GM23338 (cell line): ENCODE measurements around the gene LYSMD3. TPM values are rescaled to one million over a fixed set of nuclear protein-coding genes. Genes with fewer than 3 reads are reported as not detected.

Experiments used
- ATAC-seq: fragments of 200-7000 bp; cut with Tn5 transposase; 3 replicates; pipeline ENCODE4 v1.9.1; 2020
- DNase-seq: peaks from one replicate; pipeline ENCODE4 v3.0.0-alpha.2; 2015; ENCODE audit warnings: low spot score
- H2AFZ ChIP-seq: fragments of 200-600 bp; sonication (generic); 2 replicates; pipeline ENCODE4 v1.8.0; 2016; ENCODE audit warnings: antibody characterized with exemption, mild to moderate bottlenecking, moderate library complexity
- H3F3A ChIP-seq: fragments of 200-600 bp; sonication (generic); replicated peaks from 2 replicates; pipeline ENCODE4 v1.8.0; 2017; ENCODE audit warnings: antibody characterized with exemption, mixed run types, low read depth
- H3K27ac ChIP-seq: fragments of 200-600 bp; sonication (generic); 2 replicates; pipeline ENCODE4 v1.6.1; 2016; ENCODE audit warnings: low read depth
- H3K27me3 ChIP-seq: fragments of 200-600 bp; sonication (generic); 2 replicates; pipeline ENCODE4 v1.8.0; 2016; ENCODE audit warnings: mild to moderate bottlenecking, mixed run types, moderate library complexity; ENCODE audit not compliant: insufficient read depth
- H3K36me3 ChIP-seq: fragments of 200-600 bp; sonication (generic); 2 replicates; pipeline ENCODE4 v1.8.0; 2016; ENCODE audit warnings: mild to moderate bottlenecking; ENCODE audit not compliant: insufficient read depth
- H3K4me1 ChIP-seq: fragments of 200-600 bp; sonication (generic); 2 replicates; pipeline ENCODE4 v1.8.0; 2016; ENCODE audit warnings: mild to moderate bottlenecking, moderate library complexity; ENCODE audit not compliant: insufficient read depth
- H3K4me2 ChIP-seq: fragments of 200-600 bp; sonication (generic); 2 replicates; pipeline ENCODE4 v1.7.1; 2017; ENCODE audit warnings: mixed run types
- H3K4me3 ChIP-seq: fragments of 200-600 bp; sonication (generic); 2 replicates; pipeline ENCODE4 v1.6.1; 2016; ENCODE audit warnings: mixed run types
- H3K79me2 ChIP-seq: fragments of 200-600 bp; sonication (generic); replicated peaks from 2 replicates; pipeline ENCODE4 v1.8.0; 2017; ENCODE audit warnings: mild to moderate bottlenecking; ENCODE audit not compliant: insufficient read depth
- H3K9me2 ChIP-seq: fragments of 200-600 bp; sonication (generic); 2 replicates; pipeline ENCODE4 v1.8.0; 2017; ENCODE audit not compliant: insufficient read depth
- H4K20me1 ChIP-seq: fragments of 200-600 bp; sonication (generic); replicated peaks from 2 replicates; pipeline ENCODE4 v1.8.0; 2017; ENCODE audit warnings: mild to moderate bottlenecking; ENCODE audit not compliant: insufficient read depth
- H3K27ac Mint-ChIP-seq: 2 replicates; pipeline ENCODE4 v1.8.0; 2020; ENCODE audit warnings: inconsistent platforms, mild to moderate bottlenecking, moderate library complexity, mixed read lengths
- H3K27me3 Mint-ChIP-seq: 3 replicates; pipeline ENCODE4 v1.8.0; 2022; ENCODE audit warnings: low read depth, mild to moderate bottlenecking, moderate library complexity, mixed read lengths, inconsistent platforms; ENCODE audit not compliant: insufficient read depth, poor library complexity
- H3K36me3 Mint-ChIP-seq: 3 replicates; pipeline ENCODE4 v1.8.0; 2021; ENCODE audit warnings: low read depth, mild to moderate bottlenecking, inconsistent platforms, moderate library complexity, mixed read lengths
- H3K4me1 Mint-ChIP-seq: 3 replicates; pipeline ENCODE4 v1.8.0; 2020; ENCODE audit warnings: mild to moderate bottlenecking, inconsistent platforms, mixed read lengths
- H3K4me3 Mint-ChIP-seq: 3 replicates; pipeline ENCODE4 v1.8.0; 2021; ENCODE audit warnings: moderate library complexity, mild to moderate bottlenecking, inconsistent platforms, mixed read lengths
- H3K9me3 Mint-ChIP-seq: 3 replicates; pipeline ENCODE4 v1.8.0; 2020; ENCODE audit warnings: moderate library complexity, mild to moderate bottlenecking, inconsistent platforms, mixed read lengths
- CREB1 ChIP-seq: fragments of 250-450 bp; sonication (Bioruptor Pico); IDR thresholded peaks from 2 replicates; pipeline ENCODE4 v1.5.0; 2020; ENCODE audit warnings: low read depth, mild to moderate bottlenecking, moderate library complexity
- EZH2 ChIP-seq: fragments of 200-600 bp; sonication (generic); IDR thresholded peaks from one replicate; pipeline ENCODE4 v1.8.0; 2017; ENCODE audit warnings: antibody characterized with exemption, mild to moderate bottlenecking, low read depth; ENCODE audit not compliant: unreplicated experiment
- EZH2phosphoT487 ChIP-seq: fragments of 200-600 bp; sonication (generic); IDR thresholded peaks from one replicate; pipeline ENCODE4 v1.8.1; 2018; ENCODE audit warnings: antibody characterized with exemption; ENCODE audit not compliant: unreplicated experiment
- JUNB ChIP-seq: IDR thresholded peaks from one replicate; pipeline ENCODE4 v1.6.1; 2016; ENCODE audit warnings: antibody characterized with exemption; ENCODE audit not compliant: unreplicated experiment
- NANOG ChIP-seq: IDR thresholded peaks from 2 replicates; pipeline ENCODE4 v1.6.1; 2016; ENCODE audit warnings: antibody characterized with exemption, borderline replicate concordance
- POLR2AphosphoS5 ChIP-seq: IDR thresholded peaks from 2 replicates; pipeline ENCODE4 v1.6.1; 2016; ENCODE audit warnings: antibody characterized with exemption, low read depth
- STAT1 ChIP-seq: IDR thresholded peaks from one replicate; pipeline ENCODE4 v1.6.1; 2016; ENCODE audit warnings: antibody characterized with exemption; ENCODE audit not compliant: unreplicated experiment
- ZNF114 ChIP-seq: fragments of 250-450 bp; sonication (Bioruptor Pico); IDR thresholded peaks from 2 replicates; pipeline ENCODE4 v1.5.0; 2020; ENCODE audit warnings: mild to moderate bottlenecking, moderate library complexity
- ZNF331 ChIP-seq: fragments of 250-450 bp; sonication (Bioruptor Pico); IDR thresholded peaks from 2 replicates; pipeline ENCODE4 v1.5.0; 2020; ENCODE audit warnings: low read depth, mild to moderate bottlenecking, moderate library complexity
- ZNF462 ChIP-seq: fragments of 250-450 bp; sonication (Bioruptor Pico); IDR thresholded peaks from 2 replicates; pipeline ENCODE4 v1.5.0; 2020; ENCODE audit warnings: mild to moderate bottlenecking, moderate library complexity
- polyA plus RNA-seq: library from polyadenylated mRNA; unstranded; fragments of >200 nt; fragmentation: Nextera tagmentation; extraction: Ambion mirVana; gene quantifications from 2 replicates; pipeline ENCODE4 v1.2.1, GENCODE V29; 2016
- total RNA-seq: library from RNA; depleted of rRNA; stranded (reverse); fragments of >200 nt; shearing (Covaris generic); gene quantifications from 2 replicates; pipeline ENCODE4 v1.2.3, GENCODE V29; 2014
- TF ChIP-seq, protein P1 (sequence below), 2 experiments: fragments of 200-600 bp in 1 of 2; sonication (generic) in 1 of 2; conservative IDR thresholded peaks; 2 replicates each; pipeline versions ENCODE4 v1.5.1 to v1.6.1; 2016 to 2017; ENCODE audit warnings: antibody characterized with exemption in 2 of 2, low read depth in 2 of 2, mild to moderate bottlenecking in 2 of 2, moderate library complexity in 1 of 2
- TF ChIP-seq, protein P2 (sequence below): IDR thresholded peaks from 2 replicates; pipeline ENCODE4 v1.6.1; 2016; ENCODE audit warnings: antibody characterized with exemption

Gene LYSMD3
- total and polyA plus RNA-seq, 2 experiments from 2014 or later, result 10.7 to 19.6 TPM

DNA sequence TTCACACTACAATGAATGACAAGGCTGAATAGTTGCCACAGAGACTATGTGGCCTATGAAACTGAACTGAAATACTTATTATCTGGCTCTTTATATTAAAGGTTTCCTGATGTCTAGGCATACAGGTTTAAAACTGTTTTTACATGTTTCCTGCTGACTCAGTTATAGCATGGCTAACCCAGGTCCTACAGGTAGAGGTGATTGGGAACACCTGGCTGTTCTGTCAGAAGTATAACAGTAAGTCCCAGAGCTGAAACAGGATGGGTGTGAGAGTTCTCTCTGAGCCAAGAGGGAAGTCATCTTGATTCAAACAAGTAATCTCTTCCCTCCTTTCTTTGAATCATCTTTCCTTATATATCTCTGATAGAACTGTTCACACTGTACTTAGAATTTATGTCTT, 24.3 kb upstream of the LYSMD3 start:
- Histone ChIP-seq H3K36me3 (no peaks in the 10 kb centered on the region), H2AFZ (no peak overlapping the region), H3K27ac (peak overlapping the region; percentile 76), H3K4me3 (peak overlapping the region; percentile 6; the same call in 1 of the 2 replicates), H3F3A (no peaks in the 10 kb centered on the region), H3K27me3 (no peaks in the 10 kb centered on the region), H3K4me2 (peak overlapping the region; percentile 81), H3K79me2 (no peaks in the 10 kb centered on the region), H4K20me1 (no peaks in the 10 kb centered on the region), H3K9me2 (no peaks in the 10 kb centered on the region), H3K4me1 (peaks cover 44% of the 10 kb centered on the region)
- Mint-ChIP-seq H3K27me3 (peaks cover 9% of the 10 kb centered on the region), H3K4me3 (no peak overlapping the region; the same call in 2 of the 3 replicates), H3K4me1 (peaks cover 46% of the 10 kb centered on the region), H3K36me3 (no peaks in the 10 kb centered on the region; the same call in 2 of the 3 replicates), H3K27ac (peak overlapping the region; percentile 1; the same call in 1 of the 2 replicates), H3K9me3 (no peaks in the 10 kb centered on the region; the same call in 2 of the 3 replicates)
- DNase-seq, result no peak
- no peak for TF ChIP-seq ZNF331 (CRISPR knock-in tag)
- TF ChIP-seq EZH2phosphoT487, result no peak
- TF ChIP-seq EZH2, result no peak
- TF ChIP-seq NANOG, result no peak
- ATAC-seq, result no peak

- Mint-ChIP-seq H3K9me3 (no peaks in the 10 kb centered on the region), H3K27ac (no peak overlapping the region), H3K27me3 (peaks cover 6% of the 10 kb centered on the region), H3K4me1 (peaks cover 51% of the 10 kb centered on the region), H3K36me3 (no peaks in the 10 kb centered on the region), H3K4me3 (no peak overlapping the region)
- no peaks in the 10 kb centered on the region for H3K27me3 ChIP-seq
- no peaks in the 10 kb centered on the region for H3K36me3 ChIP-seq
- peaks cover 53% of the 10 kb centered on the region for H3K4me1 ChIP-seq
- no peak overlapping the region for H2AFZ ChIP-seq
- ATAC-seq (no peak), DNase-seq (no peak)
- H3F3A ChIP-seq, result no peaks in the 10 kb centered on the region
- H3K4me2 ChIP-seq, result no peak overlapping the region
- H3K4me3 ChIP-seq, result no peak overlapping the region
- H3K79me2 ChIP-seq, result no peaks in the 10 kb centered on the region
- no peaks in the 10 kb centered on the region for H3K9me2 ChIP-seq
- H3K27ac ChIP-seq, result no peak overlapping the region
- H4K20me1 ChIP-seq, result no peaks in the 10 kb centered on the region
- TF ChIP-seq EZH2 (no peak), JUNB (no peak), CREB1 (no peak), ZNF462 (CRISPR knock-in tag) (no peak), STAT1 (no peak), EZH2phosphoT487 (no peak), NANOG (no peak), ZNF114 (CRISPR knock-in tag) (no peak), POLR2AphosphoS5 (no peak), ZNF331 (CRISPR knock-in tag) (no peak)
- TF ChIP-seq, protein P1, sequence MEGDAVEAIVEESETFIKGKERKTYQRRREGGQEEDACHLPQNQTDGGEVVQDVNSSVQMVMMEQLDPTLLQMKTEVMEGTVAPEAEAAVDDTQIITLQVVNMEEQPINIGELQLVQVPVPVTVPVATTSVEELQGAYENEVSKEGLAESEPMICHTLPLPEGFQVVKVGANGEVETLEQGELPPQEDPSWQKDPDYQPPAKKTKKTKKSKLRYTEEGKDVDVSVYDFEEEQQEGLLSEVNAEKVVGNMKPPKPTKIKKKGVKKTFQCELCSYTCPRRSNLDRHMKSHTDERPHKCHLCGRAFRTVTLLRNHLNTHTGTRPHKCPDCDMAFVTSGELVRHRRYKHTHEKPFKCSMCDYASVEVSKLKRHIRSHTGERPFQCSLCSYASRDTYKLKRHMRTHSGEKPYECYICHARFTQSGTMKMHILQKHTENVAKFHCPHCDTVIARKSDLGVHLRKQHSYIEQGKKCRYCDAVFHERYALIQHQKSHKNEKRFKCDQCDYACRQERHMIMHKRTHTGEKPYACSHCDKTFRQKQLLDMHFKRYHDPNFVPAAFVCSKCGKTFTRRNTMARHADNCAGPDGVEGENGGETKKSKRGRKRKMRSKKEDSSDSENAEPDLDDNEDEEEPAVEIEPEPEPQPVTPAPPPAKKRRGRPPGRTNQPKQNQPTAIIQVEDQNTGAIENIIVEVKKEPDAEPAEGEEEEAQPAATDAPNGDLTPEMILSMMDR (conservative IDR thresholded peaks at IDR 0.05; ENCODE audit: low read depth in 2 of 2), result no peak
- TF ChIP-seq, protein P2, sequence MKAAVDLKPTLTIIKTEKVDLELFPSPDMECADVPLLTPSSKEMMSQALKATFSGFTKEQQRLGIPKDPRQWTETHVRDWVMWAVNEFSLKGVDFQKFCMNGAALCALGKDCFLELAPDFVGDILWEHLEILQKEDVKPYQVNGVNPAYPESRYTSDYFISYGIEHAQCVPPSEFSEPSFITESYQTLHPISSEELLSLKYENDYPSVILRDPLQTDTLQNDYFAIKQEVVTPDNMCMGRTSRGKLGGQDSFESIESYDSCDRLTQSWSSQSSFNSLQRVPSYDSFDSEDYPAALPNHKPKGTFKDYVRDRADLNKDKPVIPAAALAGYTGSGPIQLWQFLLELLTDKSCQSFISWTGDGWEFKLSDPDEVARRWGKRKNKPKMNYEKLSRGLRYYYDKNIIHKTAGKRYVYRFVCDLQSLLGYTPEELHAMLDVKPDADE, result no peak
Observed at GRCh38 chr5:90551376-90551775, 22.0 kb upstream of the LYSMD3 start.
